HEK293 (cell line): Measurements from ENCODE around the gene XPO1.
"Not testable (repeated sequence)": the region's sequence is repeated elsewhere in the genome, so short reads cannot be mapped to it uniquely, and the experiment has no call there.

Experiments used
- CTCF ChIA-PET: fragments of 350-600 bp; formaldehyde crosslinking; extraction: SDS; loops from one replicate; lab custom pipeline; 2021; ENCODE audit warnings: antibody characterized with exemption; lab: Yijun Ruan, JAX
- POLR2A ChIA-PET: fragments of 300-600 bp; formaldehyde crosslinking; extraction: SDS; loops from one replicate; lab custom pipeline; 2020; ENCODE audit warnings: antibody characterized with exemption, inconsistent platforms; lab: Yijun Ruan, JAX
- H3K27ac ChIP-seq: fragments of 200-500 bp; sonication (Bioruptor generic); 2 replicates; pipeline ENCODE4 v1.5.1; 2014; ENCODE audit warnings: low read depth, low read length, control low read depth, inconsistent platforms; ENCODE audit errors: extremely low read depth
- H3K36me3 ChIP-seq, 2 experiments: fragments of 200-500 bp in 1 of 2; sonication (Bioruptor generic) in 1 of 2; 1 replicate in 1 of 2; 2 replicates in 1 of 2; pipeline ENCODE4 v1.5.1; 2014 to 2017; ENCODE audit warnings: inconsistent platforms in 2 of 2, low read length in 2 of 2; ENCODE audit not compliant: control insufficient read depth in 2 of 2, insufficient read depth in 1 of 2
- H3K4me1 ChIP-seq: fragments of 200-500 bp; sonication (Bioruptor generic); 2 replicates; pipeline ENCODE4 v1.5.1; 2014; ENCODE audit warnings: mild to moderate bottlenecking, low read length, inconsistent platforms; ENCODE audit not compliant: control insufficient read depth, insufficient read depth
- H3K4me3 ChIP-seq: 2 replicates; pipeline ENCODE4 v1.5.1; 2011; ENCODE audit warnings: low read depth, mild to moderate bottlenecking, control low read depth, low read length, moderate library complexity
- H3K9me3 ChIP-seq: fragments of 200-500 bp; sonication (Bioruptor generic); 2 replicates; pipeline ENCODE4 v1.5.1; 2014; ENCODE audit warnings: low read depth, low read length, inconsistent platforms; ENCODE audit not compliant: control insufficient read depth, insufficient read depth
- GLI4 ChIP-seq: fragments of 450-650 bp; formaldehyde crosslinking; IDR thresholded peaks from 2 replicates; pipeline ENCODE4 v1.5.1; 2016; ENCODE audit warnings: missing biosample characterization, missing genetic modification characterization
- ZFP37 ChIP-seq: fragments of 450-650 bp; formaldehyde crosslinking; IDR thresholded peaks from 2 replicates; pipeline ENCODE4 v1.5.1; 2016; ENCODE audit warnings: missing biosample characterization, missing genetic modification characterization
- ZNF138 ChIP-seq: fragments of 450-650 bp; formaldehyde crosslinking; IDR thresholded peaks from 2 replicates; pipeline ENCODE4 v1.5.1; 2016; ENCODE audit warnings: missing biosample characterization, missing genetic modification characterization, borderline replicate concordance
- ZNF350 ChIP-seq: fragments of 450-650 bp; formaldehyde crosslinking; IDR thresholded peaks from 2 replicates; pipeline ENCODE4 v1.5.0; 2017; ENCODE audit warnings: missing biosample characterization, mild to moderate bottlenecking, missing genetic modification characterization
- ZNF596 ChIP-seq: fragments of 450-650 bp; IDR thresholded peaks from 2 replicates; pipeline ENCODE4 v1.5.0; 2018; ENCODE audit warnings: missing biosample characterization, mild to moderate bottlenecking, missing genetic modification characterization, moderate library complexity
- ZNF600 ChIP-seq: fragments of 450-650 bp; formaldehyde crosslinking; IDR thresholded peaks from 2 replicates; pipeline ENCODE4 v1.5.1; 2016; ENCODE audit warnings: missing biosample characterization, missing genetic modification characterization
- ZNF707 ChIP-seq: fragments of 450-650 bp; formaldehyde crosslinking; IDR thresholded peaks from 2 replicates; pipeline ENCODE4 v1.5.1; 2016; ENCODE audit warnings: missing biosample characterization, missing genetic modification characterization
- ZNF768 ChIP-seq: fragments of 450-650 bp; formaldehyde crosslinking; IDR thresholded peaks from 2 replicates; pipeline ENCODE4 v1.5.1; 2018; ENCODE audit warnings: missing biosample characterization, mild to moderate bottlenecking, missing genetic modification characterization
- TF ChIP-seq, protein P1 (sequence below): fragments of 450-650 bp; formaldehyde crosslinking; IDR thresholded peaks from 2 replicates; pipeline ENCODE4 v1.5.1; 2016; ENCODE audit warnings: missing biosample characterization, missing genetic modification characterization
- TF ChIP-seq, protein P2 (sequence below): fragments of 450-650 bp; formaldehyde crosslinking; conservative IDR thresholded peaks from 2 replicates; pipeline ENCODE4 v1.5.1; 2016; ENCODE audit warnings: low read depth, missing biosample characterization, missing genetic modification characterization
- TF ChIP-seq, protein P3 (sequence below): fragments of 450-650 bp; formaldehyde crosslinking; IDR thresholded peaks from 2 replicates; pipeline ENCODE4 v1.5.1; 2016; ENCODE audit warnings: missing biosample characterization, missing genetic modification characterization
- TF ChIP-seq, protein P4 (sequence below): fragments of 450-650 bp; IDR thresholded peaks from 2 replicates; pipeline ENCODE4 v1.5.1; 2018; ENCODE audit warnings: missing biosample characterization, mild to moderate bottlenecking, missing genetic modification characterization
- TF ChIP-seq, protein P5 (sequence below): fragments of 450-650 bp; formaldehyde crosslinking; IDR thresholded peaks from 2 replicates; pipeline ENCODE4 v1.5.1; 2017; ENCODE audit warnings: missing biosample characterization, missing genetic modification characterization
- TF ChIP-seq, protein P6 (sequence below): fragments of 450-650 bp; formaldehyde crosslinking; IDR thresholded peaks from 2 replicates; pipeline ENCODE4; 2016; ENCODE audit warnings: missing biosample characterization, missing genetic modification characterization
- TF ChIP-seq, protein P7 (sequence below): sonication (generic); formaldehyde crosslinking; IDR thresholded peaks from 2 replicates; pipeline ENCODE4 v1.8.1; 2022; ENCODE audit warnings: mild to moderate bottlenecking, moderate library complexity, missing genetic modification reagents

Gene XPO1

DNA sequence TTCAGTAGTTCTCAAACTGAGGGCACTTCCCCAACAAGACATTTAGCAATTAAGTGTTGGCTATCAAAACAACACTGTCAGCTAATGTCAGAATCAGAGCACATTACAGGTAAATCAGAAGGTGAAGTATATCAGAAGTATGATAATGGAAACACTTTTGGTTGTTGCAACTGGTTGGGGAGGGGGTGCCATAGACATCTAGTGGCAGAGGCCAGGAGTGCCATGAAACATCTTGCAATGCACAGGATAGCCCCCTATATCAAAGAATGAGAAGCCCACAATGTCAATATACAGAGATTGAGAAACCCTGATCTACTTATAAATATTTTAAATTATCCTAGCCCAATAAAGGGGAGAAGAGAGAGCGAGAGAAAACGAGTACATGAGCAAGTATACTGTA, 4.9 kb upstream of the XPO1 start (continued):
- TF ChIP-seq ZNF768 (tag by site-specific recombination) = no peak
- TF ChIP-seq, all 188 proteins: peak for 0

DNA sequence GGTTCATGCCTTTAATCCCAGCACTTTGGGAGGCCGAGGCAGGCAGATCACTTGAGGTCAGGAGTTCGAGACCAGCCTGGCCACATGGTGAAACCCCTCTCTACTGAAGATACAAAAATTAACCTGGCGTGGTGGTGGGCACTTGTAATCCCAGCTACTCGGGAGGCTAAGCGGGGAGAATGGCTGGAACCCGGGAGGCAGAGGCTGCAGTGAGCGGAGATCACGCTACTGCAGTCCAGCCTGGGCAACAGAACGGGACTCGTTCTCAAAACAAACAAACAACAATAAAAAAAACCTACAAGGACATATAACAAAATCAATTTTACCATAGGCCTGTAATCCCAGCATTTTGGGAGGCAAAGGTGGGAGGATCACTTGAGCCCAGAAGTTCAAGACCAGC, 2.0 kb upstream of the XPO1 start:
- not testable (repeated sequence) for H3K4me1 ChIP-seq, H3K9me3 ChIP-seq, H3K4me3 ChIP-seq, H3K27ac ChIP-seq, H3K36me3 ChIP-seq
- POLR2A ChIA-PET = interaction anchor here (0.7 kb wide), 1 partner anchor 85 kb away, joined by 6 read pairs; no protein-coding TSS in a partner anchor
- peak; percentile 54; the same call in 1 of the 2 replicates for TF ChIP-seq ZNF596
- TF ChIP-seq, all 188 proteins: peak for 1; not testable (repeated sequence) for 187
- CTCF ChIA-PET = not testable (repeated sequence)

DNA sequence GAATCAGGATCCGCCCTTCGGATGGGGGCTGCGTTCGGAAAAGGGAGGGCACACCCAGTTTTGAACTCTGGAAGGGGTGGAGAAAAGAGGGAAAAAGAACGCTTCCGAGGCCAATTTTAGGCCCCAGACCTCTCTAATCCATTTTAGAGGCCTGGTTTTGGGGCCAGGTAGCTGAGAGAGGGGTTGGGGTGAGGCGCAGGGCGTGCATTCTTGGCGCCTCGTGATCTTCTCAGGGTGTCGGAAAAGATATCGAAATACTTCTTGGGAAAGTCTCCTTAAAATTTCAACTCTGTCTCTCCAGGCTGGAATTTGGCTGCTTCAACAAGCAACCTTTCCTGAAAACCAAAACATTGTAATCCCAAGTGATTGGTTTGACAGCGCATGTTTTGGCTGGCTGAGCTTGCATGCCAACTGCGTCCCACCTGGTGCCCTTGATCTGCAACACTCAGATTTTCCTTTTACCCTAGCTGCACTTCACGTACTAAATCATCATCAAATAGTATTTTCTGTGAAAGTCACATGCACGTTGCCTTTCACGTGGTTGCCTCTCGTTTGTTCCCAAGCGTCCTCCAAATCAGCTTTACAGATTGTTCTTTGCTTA, 864 bp upstream of the XPO1 start:
- Histone ChIP-seq H3K36me3 (peaks cover 0 to 2% of the 10 kb centered on the region in 2 experiments; a peak in 1 of 3 replicates), H3K9me3 (no peaks in the 10 kb centered on the region), H3K4me1 (peaks cover 7% of the 10 kb centered on the region), H3K4me3 (peak overlapping the region; percentile 46), H3K27ac (peak overlapping the region; percentile 80)
- ChIA-PET POLR2A (interaction anchor here (0.6 to 2.8 kb wide), 10 partner anchors 11 to 360 kb away, joined by 3 to 14 read pairs (median 4); no protein-coding TSS in a partner anchor), CTCF (no interaction called here)
- TF ChIP-seq, protein P1, sequence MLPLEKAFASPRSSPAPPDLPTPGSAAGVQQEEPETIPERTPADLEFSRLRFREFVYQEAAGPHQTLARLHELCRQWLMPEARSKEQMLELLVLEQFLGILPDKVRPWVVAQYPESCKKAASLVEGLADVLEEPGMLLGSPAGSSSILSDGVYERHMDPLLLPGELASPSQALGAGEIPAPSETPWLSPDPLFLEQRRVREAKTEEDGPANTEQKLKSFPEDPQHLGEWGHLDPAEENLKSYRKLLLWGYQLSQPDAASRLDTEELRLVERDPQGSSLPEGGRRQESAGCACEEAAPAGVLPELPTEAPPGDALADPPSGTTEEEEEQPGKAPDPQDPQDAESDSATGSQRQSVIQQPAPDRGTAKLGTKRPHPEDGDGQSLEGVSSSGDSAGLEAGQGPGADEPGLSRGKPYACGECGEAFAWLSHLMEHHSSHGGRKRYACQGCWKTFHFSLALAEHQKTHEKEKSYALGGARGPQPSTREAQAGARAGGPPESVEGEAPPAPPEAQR (tag by site-specific recombination) = no peak
- TF ChIP-seq ZNF350 (no peak), GLI4 (tag by site-specific recombination) (no peak), ZNF600 (tag by site-specific recombination) (peak; percentile 70; the same call in 1 of the 2 replicates), ZNF707 (tag by site-specific recombination) (no peak), ZNF596 (0 out of 2 replicates have a peak, but pooled peaks have one; percentile 23), ZNF138 (tag by site-specific recombination) (no peak), ZFP37 (tag by site-specific recombination) (0 out of 2 replicates have a peak, but pooled peaks have one; percentile 29)
- TF ChIP-seq, protein P2, sequence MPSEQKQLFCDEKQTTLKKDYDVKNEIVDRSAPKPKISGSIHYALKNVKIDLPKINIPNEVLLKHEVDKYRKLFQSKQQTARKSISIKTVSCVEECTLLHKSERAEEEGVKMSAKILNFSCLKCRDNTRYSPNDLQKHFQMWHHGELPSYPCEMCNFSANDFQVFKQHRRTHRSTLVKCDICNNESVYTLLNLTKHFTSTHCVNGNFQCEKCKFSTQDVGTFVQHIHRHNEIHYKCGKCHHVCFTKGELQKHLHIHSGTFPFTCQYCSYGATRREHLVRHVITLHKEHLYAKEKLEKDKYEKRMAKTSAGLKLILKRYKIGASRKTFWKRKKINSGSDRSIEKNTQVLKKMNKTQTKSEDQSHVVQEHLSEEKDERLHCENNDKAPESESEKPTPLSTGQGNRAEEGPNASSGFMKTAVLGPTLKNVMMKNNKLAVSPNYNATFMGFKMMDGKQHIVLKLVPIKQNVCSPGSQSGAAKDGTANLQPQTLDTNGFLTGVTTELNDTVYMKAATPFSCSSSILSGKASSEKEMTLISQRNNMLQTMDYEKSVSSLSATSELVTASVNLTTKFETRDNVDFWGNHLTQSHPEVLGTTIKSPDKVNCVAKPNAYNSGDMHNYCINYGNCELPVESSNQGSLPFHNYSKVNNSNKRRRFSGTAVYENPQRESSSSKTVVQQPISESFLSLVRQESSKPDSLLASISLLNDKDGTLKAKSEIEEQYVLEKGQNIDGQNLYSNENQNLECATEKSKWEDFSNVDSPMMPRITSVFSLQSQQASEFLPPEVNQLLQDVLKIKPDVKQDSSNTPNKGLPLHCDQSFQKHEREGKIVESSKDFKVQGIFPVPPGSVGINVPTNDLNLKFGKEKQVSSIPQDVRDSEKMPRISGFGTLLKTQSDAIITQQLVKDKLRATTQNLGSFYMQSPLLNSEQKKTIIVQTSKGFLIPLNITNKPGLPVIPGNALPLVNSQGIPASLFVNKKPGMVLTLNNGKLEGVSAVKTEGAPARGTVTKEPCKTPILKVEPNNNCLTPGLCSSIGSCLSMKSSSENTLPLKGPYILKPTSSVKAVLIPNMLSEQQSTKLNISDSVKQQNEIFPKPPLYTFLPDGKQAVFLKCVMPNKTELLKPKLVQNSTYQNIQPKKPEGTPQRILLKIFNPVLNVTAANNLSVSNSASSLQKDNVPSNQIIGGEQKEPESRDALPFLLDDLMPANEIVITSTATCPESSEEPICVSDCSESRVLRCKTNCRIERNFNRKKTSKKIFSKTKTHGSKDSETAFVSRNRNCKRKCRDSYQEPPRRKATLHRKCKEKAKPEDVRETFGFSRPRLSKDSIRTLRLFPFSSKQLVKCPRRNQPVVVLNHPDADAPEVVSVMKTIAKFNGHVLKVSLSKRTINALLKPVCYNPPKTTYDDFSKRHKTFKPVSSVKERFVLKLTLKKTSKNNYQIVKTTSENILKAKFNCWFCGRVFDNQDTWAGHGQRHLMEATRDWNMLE (tag by site-specific recombination) = 0 out of 2 replicates have a peak, but pooled peaks have one; percentile 23
- TF ChIP-seq, protein P3, sequence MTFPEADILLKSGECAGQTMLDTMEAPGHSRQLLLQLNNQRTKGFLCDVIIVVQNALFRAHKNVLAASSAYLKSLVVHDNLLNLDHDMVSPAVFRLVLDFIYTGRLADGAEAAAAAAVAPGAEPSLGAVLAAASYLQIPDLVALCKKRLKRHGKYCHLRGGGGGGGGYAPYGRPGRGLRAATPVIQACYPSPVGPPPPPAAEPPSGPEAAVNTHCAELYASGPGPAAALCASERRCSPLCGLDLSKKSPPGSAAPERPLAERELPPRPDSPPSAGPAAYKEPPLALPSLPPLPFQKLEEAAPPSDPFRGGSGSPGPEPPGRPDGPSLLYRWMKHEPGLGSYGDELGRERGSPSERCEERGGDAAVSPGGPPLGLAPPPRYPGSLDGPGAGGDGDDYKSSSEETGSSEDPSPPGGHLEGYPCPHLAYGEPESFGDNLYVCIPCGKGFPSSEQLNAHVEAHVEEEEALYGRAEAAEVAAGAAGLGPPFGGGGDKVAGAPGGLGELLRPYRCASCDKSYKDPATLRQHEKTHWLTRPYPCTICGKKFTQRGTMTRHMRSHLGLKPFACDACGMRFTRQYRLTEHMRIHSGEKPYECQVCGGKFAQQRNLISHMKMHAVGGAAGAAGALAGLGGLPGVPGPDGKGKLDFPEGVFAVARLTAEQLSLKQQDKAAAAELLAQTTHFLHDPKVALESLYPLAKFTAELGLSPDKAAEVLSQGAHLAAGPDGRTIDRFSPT (tag by site-specific recombination) = 0 out of 2 replicates have a peak, but pooled peaks have one; percentile 29
- TF ChIP-seq, protein P4, sequence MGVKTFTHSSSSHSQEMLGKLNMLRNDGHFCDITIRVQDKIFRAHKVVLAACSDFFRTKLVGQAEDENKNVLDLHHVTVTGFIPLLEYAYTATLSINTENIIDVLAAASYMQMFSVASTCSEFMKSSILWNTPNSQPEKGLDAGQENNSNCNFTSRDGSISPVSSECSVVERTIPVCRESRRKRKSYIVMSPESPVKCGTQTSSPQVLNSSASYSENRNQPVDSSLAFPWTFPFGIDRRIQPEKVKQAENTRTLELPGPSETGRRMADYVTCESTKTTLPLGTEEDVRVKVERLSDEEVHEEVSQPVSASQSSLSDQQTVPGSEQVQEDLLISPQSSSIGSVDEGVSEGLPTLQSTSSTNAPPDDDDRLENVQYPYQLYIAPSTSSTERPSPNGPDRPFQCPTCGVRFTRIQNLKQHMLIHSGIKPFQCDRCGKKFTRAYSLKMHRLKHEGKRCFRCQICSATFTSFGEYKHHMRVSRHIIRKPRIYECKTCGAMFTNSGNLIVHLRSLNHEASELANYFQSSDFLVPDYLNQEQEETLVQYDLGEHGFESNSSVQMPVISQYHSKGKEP (tag by site-specific recombination) = peak; percentile 75
- TF ChIP-seq, protein P5, sequence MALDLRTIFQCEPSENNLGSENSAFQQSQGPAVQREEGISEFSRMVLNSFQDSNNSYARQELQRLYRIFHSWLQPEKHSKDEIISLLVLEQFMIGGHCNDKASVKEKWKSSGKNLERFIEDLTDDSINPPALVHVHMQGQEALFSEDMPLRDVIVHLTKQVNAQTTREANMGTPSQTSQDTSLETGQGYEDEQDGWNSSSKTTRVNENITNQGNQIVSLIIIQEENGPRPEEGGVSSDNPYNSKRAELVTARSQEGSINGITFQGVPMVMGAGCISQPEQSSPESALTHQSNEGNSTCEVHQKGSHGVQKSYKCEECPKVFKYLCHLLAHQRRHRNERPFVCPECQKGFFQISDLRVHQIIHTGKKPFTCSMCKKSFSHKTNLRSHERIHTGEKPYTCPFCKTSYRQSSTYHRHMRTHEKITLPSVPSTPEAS (tag by site-specific recombination) = 0 out of 2 replicates have a peak, but pooled peaks have one; percentile 7
- TF ChIP-seq, protein P6, sequence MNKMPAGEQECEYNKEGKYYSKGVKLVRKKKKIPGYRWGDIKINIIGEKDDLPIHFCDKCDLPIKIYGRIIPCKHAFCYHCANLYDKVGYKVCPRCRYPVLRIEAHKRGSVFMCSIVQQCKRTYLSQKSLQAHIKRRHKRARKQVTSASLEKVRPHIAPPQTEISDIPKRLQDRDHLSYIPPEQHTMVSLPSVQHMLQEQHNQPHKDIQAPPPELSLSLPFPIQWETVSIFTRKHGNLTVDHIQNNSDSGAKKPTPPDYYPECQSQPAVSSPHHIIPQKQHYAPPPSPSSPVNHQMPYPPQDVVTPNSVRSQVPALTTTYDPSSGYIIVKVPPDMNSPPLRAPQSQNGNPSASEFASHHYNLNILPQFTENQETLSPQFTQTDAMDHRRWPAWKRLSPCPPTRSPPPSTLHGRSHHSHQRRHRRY (tag by site-specific recombination) = no peak
- TF ChIP-seq, protein P7, sequence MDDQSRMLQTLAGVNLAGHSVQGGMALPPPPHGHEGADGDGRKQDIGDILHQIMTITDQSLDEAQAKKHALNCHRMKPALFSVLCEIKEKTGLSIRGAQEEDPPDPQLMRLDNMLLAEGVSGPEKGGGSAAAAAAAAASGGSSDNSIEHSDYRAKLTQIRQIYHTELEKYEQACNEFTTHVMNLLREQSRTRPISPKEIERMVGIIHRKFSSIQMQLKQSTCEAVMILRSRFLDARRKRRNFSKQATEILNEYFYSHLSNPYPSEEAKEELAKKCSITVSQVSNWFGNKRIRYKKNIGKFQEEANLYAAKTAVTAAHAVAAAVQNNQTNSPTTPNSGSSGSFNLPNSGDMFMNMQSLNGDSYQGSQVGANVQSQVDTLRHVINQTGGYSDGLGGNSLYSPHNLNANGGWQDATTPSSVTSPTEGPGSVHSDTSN (CRISPR knock-in tag) = 0 out of 2 replicates have a peak, but pooled peaks have one; percentile 1
